SHP77 treated with DMSO at 0.1 percent for 48 hours (cell line): ENCODE results near the gene DHRS7.

Experiments used
- DNase-seq: peaks from one replicate; lab custom pipeline; 2025; lab: John Stamatoyannopoulos, UW

The DHRS7 gene

GRCh38 chr14:60164712-60165546 is at the start of gene DHRS7:
Gene DHRS7 (minus strand): TSS chr14:60165398. CDS start chr14:60165309, 89 bp downstream.
- peak; percentile 58 for DNase-seq

- no peak for DNase-seq
Measured at GRCh38 chr14:60214415-60215126, 49.4 kb upstream of the DHRS7 start.

- no peak for DNase-seq
Measured at GRCh38 chr14:60214003-60214402, 48.8 kb upstream of the DHRS7 start.

- no peak for DNase-seq
Measured at GRCh38 chr14:60212503-60213371, 47.5 kb upstream of the DHRS7 start.

- no peak for DNase-seq
Measured at GRCh38 chr14:60211153-60211552, 46.0 kb upstream of the DHRS7 start.

GRCh38 chr14:60210703-60211102 is 45.5 kb upstream of the DHRS7 start:
- no peak for DNase-seq

GRCh38 chr14:60206837-60207533 is 41.8 kb upstream of the DHRS7 start:
- DNase-seq, result no peak

GRCh38 chr14:60206249-60206670 is 41.1 kb upstream of the DHRS7 start:
- DNase-seq, result no peak

GRCh38 chr14:60204843-60205774 is 39.9 kb upstream of the DHRS7 start:
- no peak for DNase-seq

- peak; percentile 38 for DNase-seq
Measured at GRCh38 chr14:60204104-60204842, 39.1 kb upstream of the DHRS7 start.

GRCh38 chr14:60199321-60199720 is 34.1 kb upstream of the DHRS7 start:
- DNase-seq, result no peak

GRCh38 chr14:60197629-60198303 is 32.6 kb upstream of the DHRS7 start:
- no peak for DNase-seq

GRCh38 chr14:60196291-60196690 is 31.1 kb upstream of the DHRS7 start:
- DNase-seq, result no peak

GRCh38 chr14:60195179-60195810 is 30.1 kb upstream of the DHRS7 start:
- DNase-seq, result no peak

GRCh38 chr14:60189923-60190840 is 25.0 kb upstream of the DHRS7 start:
- no peak for DNase-seq

- DNase-seq, result no peak
Measured at GRCh38 chr14:60188696-60189095, 23.5 kb upstream of the DHRS7 start.

GRCh38 chr14:60188115-60188514 is 22.9 kb upstream of the DHRS7 start:
- DNase-seq, result no peak
